ENCODE measurements around the gene SOX5. TPM values are rescaled to one million over a fixed set of nuclear protein-coding genes. Genes with fewer than 3 reads are reported as not detected.
A peak's percentile ranks its signal among the peaks of the same experiment; 100 is the strongest.

Gene SOX5
- total and polyA plus RNA-seq, 9 of the 15 experiments (the other 6 are each of a cell fraction or from before 2014, with no cell fraction given): 8.3 to 16.5 (median 11.9) TPM

- TF ChIP-seq XRCC4 (IDR thresholded peaks at IDR 0.05; ENCODE audit: extremely low read depth, insufficient read depth, insufficient read length) (no peak), SRSF9 (IDR thresholded peaks at IDR 0.05; ENCODE audit: borderline replicate concordance, low read depth, low read length) (no peak), USF1 (CRISPR knock-in tag; IDR thresholded peaks at IDR 0.05) (no peak), MIER1 (IDR thresholded peaks at IDR 0.05; ENCODE audit: low read depth) (no peak), MEF2D (tag; conservative IDR thresholded peaks at IDR 0.05; ENCODE audit: low read depth) (no peak), HNRNPL (IDR thresholded peaks at IDR 0.05; ENCODE audit: low read depth, low read length) (no peak), HMGN3 (IDR thresholded peaks at IDR 0.05; ENCODE audit: borderline replicate concordance, extremely low read depth, insufficient read length, low read depth, low read length) (no peak), CHCHD3 (CRISPR knock-in tag; IDR thresholded peaks at IDR 0.05) (no peak), TRIM25 (IDR thresholded peaks at IDR 0.05; ENCODE audit: borderline replicate concordance) (no peak), MED1 (CRISPR knock-in tag; IDR thresholded peaks at IDR 0.05; ENCODE audit: borderline replicate concordance) (no peak), KHSRP (IDR thresholded peaks at IDR 0.05) (no peak), HMBOX1 (IDR thresholded peaks at IDR 0.05) (no peak), CEBPZ (IDR thresholded peaks at IDR 0.05; ENCODE audit: borderline replicate concordance, low read depth, low read length) (no peak), DPF2 (IDR thresholded peaks at IDR 0.05) (peak; percentile 91), CBFA2T2 (conservative IDR thresholded peaks at IDR 0.05) (peak; percentile 86), ZBTB11 (CRISPR knock-in tag; IDR thresholded peaks at IDR 0.05) (0 out of 6 replicates have a peak, but pooled peaks of 1 of the 3 experiments have one; percentile 9), MEF2A (IDR thresholded peaks at IDR 0.05; ENCODE audit: control insufficient read depth, low read depth, low read length) (peak; percentile 85)
Measured at GRCh38 chr12:23722655-23723054, 226.8 kb downstream of the SOX5 start (continued).
